ENCODE results near the gene RBMS1.

DNA sequence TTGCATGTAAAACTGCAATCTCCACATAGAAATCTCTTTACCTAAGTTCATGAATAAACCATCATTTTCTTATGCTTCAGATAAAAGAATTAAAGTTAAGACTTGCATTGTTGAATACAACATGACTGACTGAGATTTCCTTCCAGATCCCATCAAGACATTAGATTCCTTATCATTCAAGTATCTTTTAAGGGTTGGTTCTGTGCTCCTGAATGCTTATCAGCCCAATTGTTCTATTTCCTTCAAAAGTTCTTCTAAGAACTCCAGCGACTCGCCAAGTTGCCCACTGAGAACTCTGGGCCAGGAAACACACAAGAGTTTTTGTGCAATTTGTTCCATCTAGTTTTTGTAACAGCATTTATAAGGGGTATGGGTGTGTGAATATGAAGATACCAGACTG, 120.3 kb downstream of the RBMS1 start:
- TF ChIP-seq, protein P1, sequence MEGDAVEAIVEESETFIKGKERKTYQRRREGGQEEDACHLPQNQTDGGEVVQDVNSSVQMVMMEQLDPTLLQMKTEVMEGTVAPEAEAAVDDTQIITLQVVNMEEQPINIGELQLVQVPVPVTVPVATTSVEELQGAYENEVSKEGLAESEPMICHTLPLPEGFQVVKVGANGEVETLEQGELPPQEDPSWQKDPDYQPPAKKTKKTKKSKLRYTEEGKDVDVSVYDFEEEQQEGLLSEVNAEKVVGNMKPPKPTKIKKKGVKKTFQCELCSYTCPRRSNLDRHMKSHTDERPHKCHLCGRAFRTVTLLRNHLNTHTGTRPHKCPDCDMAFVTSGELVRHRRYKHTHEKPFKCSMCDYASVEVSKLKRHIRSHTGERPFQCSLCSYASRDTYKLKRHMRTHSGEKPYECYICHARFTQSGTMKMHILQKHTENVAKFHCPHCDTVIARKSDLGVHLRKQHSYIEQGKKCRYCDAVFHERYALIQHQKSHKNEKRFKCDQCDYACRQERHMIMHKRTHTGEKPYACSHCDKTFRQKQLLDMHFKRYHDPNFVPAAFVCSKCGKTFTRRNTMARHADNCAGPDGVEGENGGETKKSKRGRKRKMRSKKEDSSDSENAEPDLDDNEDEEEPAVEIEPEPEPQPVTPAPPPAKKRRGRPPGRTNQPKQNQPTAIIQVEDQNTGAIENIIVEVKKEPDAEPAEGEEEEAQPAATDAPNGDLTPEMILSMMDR (IDR thresholded peaks at IDR 0.05; ENCODE audit: insufficient read depth, low read depth, low read length): no peak
- no peak for TF ChIP-seq EZH2 (IDR thresholded peaks at IDR 0.05; ENCODE audit: insufficient read depth, low read length)
